Memory B cell (primary cell): ENCODE measurements around the gene MRPL49.

Source experiments
- ATAC-seq: fragments of 150-1000 bp; cut with Tn5 transposase; 2 replicates; pipeline ENCODE4 v1.10.0; 2021; ENCODE audit warnings: low read depth, mild to moderate bottlenecking, moderate library complexity
- DNase-seq, 2 donors: peaks; one replicate each; pipeline ENCODE4 v3.0.0; 2022; ENCODE audit warnings: low spot score in 2 of 2
- H3K27ac Mint-ChIP-seq: one replicate; pipeline ENCODE4 v1.8.0; 2022; ENCODE audit warnings: mild to moderate bottlenecking, moderate library complexity, mixed read lengths
- H3K27me3 Mint-ChIP-seq: one replicate; pipeline ENCODE4 v1.8.0; 2022; ENCODE audit warnings: mixed read lengths
- H3K36me3 Mint-ChIP-seq: one replicate; pipeline ENCODE4 v1.8.0; 2022; ENCODE audit warnings: mild to moderate bottlenecking, mixed read lengths
- H3K4me1 Mint-ChIP-seq: one replicate; pipeline ENCODE4 v1.8.0; 2022; ENCODE audit warnings: mixed read lengths
- H3K4me3 Mint-ChIP-seq: one replicate; pipeline ENCODE4 v1.8.0; 2022; ENCODE audit warnings: mild to moderate bottlenecking, moderate library complexity, mixed read lengths
- H3K9me3 Mint-ChIP-seq: one replicate; pipeline ENCODE4 v1.8.0; 2022; ENCODE audit warnings: mixed read lengths

MRPL49 gene

DNA sequence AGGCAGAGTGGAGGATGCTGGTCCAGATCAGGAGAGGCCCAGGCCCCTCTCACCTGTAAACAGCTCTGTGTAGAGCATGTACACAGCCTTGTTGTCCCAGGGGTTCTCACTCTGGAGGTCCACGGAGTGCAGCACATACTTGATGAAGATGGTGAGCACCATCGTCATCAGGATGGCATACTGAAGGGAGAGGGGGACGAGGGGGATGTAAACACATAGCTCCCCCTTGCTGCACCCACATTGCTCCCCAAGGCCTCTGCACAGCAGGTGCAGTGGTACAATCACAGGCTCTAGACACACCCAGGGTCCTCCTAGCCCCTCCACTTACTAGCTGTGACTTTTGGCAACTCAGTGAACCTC lies 9.3 kb downstream of the MRPL49 start:
- Mint-ChIP-seq H3K4me1 (peaks cover 55% of the 10 kb centered on the region), H3K36me3 (peaks cover 29% of the 10 kb centered on the region), H3K27me3 (no peaks in the 10 kb centered on the region), H3K27ac (peak overlapping the region; percentile 78), H3K4me3 (peak overlapping the region; percentile 100), H3K9me3 (no peaks in the 10 kb centered on the region)
- ATAC-seq, result no peak
- DNase-seq, result no peak

DNA sequence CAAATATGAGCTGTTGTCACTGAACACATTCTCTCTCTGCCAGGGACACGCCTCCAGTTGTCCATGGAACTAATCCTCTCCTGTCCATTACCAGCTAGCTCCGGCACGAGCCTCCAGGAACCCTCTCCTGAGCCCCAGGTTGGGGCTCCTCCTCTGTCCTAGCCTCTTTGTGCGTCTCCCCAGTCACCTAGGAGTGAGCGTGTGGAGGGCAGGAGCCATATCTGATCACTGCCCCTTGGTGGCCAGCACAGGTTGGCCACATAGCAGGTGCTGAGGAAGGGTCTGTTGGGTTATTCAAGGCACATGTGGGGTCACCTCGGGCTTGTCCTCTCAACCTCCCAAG lies 9.7 kb downstream of the MRPL49 start:
- peaks cover 25% of the 10 kb centered on the region for H3K36me3 Mint-ChIP-seq
- no peaks in the 10 kb centered on the region for H3K9me3 Mint-ChIP-seq
- H3K4me1 Mint-ChIP-seq, result peaks cover 53% of the 10 kb centered on the region
- H3K27me3 Mint-ChIP-seq, result no peaks in the 10 kb centered on the region
- DNase-seq (no peak), ATAC-seq (no peak)
- peak overlapping the region; percentile 100 for H3K27ac Mint-ChIP-seq
- H3K4me3 Mint-ChIP-seq, result peak overlapping the region; percentile 100

DNA sequence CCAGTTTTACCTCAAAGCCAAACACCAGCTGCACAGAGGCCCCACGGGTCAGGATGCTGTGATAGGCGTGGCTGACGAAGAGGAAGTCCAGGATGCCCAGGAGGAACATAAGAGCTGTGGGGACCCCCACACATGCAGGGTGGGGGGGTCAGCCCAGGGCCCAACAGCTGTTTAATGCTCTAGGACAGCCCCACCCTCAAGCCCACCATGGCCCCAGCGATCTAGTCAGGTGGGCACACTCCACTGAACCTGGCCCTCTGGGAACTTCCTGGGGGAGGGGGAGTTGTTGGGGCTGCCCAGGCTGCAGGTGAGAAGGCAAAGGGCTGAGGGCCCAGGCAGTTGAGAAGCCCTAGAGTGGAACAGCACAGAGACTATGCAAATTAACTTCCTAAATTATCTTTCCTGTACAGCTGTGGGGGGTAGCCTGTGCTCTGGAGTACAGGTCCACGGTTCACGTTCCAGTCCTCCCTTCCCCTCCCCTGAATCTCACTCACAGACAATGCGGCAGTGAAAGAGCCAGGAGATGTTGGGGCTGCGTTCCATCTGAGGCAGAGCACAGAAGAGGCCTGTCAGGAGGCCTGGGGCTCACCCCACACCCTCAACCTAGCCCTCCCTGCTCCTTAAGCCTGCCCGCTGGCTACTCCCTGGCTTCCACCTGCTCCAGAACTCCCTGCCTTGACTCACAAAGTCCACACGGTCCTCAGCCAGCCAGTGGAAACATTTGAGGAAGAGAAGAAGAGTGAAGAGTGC lies 10.3 kb downstream of the MRPL49 start:
- no peaks in the 10 kb centered on the region for H3K27me3 Mint-ChIP-seq
- peak overlapping the region; percentile 100 for H3K27ac Mint-ChIP-seq
- no peaks in the 10 kb centered on the region for H3K9me3 Mint-ChIP-seq
- H3K36me3 Mint-ChIP-seq, result peaks cover 23% of the 10 kb centered on the region
- DNase-seq (peak; percentile 54 to 59), ATAC-seq (peak; percentile 55)
- peak overlapping the region; percentile 100 for H3K4me3 Mint-ChIP-seq
- H3K4me1 Mint-ChIP-seq, result peaks cover 52% of the 10 kb centered on the region

- Mint-ChIP-seq H3K4me3 (peak overlapping the region; percentile 100), H3K27me3 (no peaks in the 10 kb centered on the region), H3K27ac (peak overlapping the region; percentile 100), H3K4me1 (peaks cover 51% of the 10 kb centered on the region), H3K36me3 (peaks cover 23% of the 10 kb centered on the region), H3K9me3 (no peaks in the 10 kb centered on the region)
- DNase-seq (peak; percentile 47 to 55), ATAC-seq (peak; percentile 8)
Measured at GRCh38 chr11:65132988-65133700, 11.0 kb downstream of the MRPL49 start.

GRCh38 chr11:65133724-65134123 lies 11.6 kb downstream of the MRPL49 start:
- H3K4me1 Mint-ChIP-seq, result peaks cover 51% of the 10 kb centered on the region
- no peak for ATAC-seq

GRCh38 chr11:65134240-65134951 lies 12.3 kb downstream of the MRPL49 start, which contains the start of gene SYVN1:
TSS of gene SYVN1 (minus strand) at chr11:65134519. CDS start at chr11:65133601, 918 bp downstream.
- H3K4me1 Mint-ChIP-seq, result peaks cover 51% of the 10 kb centered on the region
- ATAC-seq (peak; percentile 67), DNase-seq (peak; percentile 90 to 95)
- H3K27me3 Mint-ChIP-seq, result no peaks in the 10 kb centered on the region
- peak within 1 kb of the TSS; percentile 100 for H3K27ac Mint-ChIP-seq
- peaks cover 23% of the 10 kb centered on the region for H3K36me3 Mint-ChIP-seq
- no peaks in the 10 kb centered on the region for H3K9me3 Mint-ChIP-seq
- H3K4me3 Mint-ChIP-seq, result peak within 1 kb of the TSS; percentile 100

More at GRCh38 chr11:65133724-65134123, 11.6 kb downstream of the MRPL49 start:
- Mint-ChIP-seq H3K9me3 (no peaks in the 10 kb centered on the region), H3K27me3 (no peaks in the 10 kb centered on the region), H3K4me3 (peak overlapping the region; percentile 100), H3K36me3 (peaks cover 23% of the 10 kb centered on the region), H3K27ac (peak overlapping the region; percentile 100)
- DNase-seq, result no peak

DNA sequence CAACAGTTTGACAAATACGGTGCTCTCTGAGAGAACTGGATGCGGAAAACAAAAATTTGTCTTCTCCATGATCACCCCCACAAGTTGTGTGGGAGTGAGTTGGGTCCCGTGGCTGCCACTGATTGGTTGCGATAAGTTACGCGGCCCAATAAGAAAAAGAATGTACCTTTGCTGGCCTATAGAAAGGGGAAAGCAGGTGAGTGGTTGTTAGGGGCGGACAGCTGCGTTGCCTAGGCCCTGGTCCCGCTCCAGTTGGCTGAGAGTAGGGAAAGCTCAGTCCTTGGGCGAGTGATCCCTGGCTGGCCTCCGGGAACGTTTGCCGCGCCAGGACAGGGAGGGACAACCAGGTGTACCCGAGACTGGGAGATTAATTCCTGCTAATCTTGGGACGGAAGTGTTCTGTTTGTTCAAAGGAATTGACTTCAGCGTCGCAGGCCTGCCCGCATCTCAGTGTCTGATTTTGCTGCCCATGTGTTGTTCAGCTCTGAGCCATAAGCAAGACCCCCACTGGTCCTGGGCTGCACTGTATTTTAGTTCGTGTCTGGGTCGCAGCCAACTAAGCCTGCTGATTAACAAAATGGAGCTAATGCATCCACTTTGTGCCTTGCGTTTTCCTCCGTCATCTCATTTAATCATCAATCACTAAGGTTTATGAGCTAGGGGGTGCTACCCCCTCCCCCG lies 13.0 kb downstream of the MRPL49 start:
- peak; percentile 73 for ATAC-seq
- peak in 1 of 2 donors; percentile 77 for DNase-seq
- Mint-ChIP-seq H3K4me1 (peaks cover 45% of the 10 kb centered on the region), H3K27ac (peak overlapping the region; percentile 100), H3K27me3 (no peaks in the 10 kb centered on the region), H3K9me3 (no peaks in the 10 kb centered on the region), H3K36me3 (peaks cover 22% of the 10 kb centered on the region), H3K4me3 (peak overlapping the region; percentile 100)

DNA sequence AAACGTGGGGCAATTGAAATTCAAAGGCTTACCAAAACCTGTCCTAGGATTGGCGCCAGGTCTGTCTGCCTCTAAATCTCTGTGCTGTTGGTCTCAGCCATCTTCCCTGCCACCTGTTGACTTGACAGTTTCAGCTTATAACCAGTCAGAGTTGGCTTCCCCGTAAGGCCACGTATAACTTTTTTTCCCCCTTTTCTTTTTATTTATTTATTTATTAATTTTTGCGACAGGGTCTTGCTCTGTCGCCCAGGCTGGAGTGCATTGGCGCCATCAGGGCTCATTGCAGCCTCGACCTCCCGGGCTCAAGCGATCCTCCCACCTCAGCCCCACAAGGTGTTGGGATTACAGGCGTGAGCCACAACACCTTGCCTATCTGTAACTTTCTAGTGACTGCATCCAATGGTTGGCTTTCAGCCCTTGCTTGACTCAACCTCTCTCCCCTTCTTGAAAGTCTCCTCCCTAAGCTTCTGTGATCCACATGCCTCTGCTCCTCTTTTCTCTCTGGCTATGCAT lies 13.6 kb downstream of the MRPL49 start:
- Mint-ChIP-seq H3K4me1 (peaks cover 41% of the 10 kb centered on the region), H3K4me3 (peak overlapping the region; percentile 100), H3K27me3 (no peaks in the 10 kb centered on the region), H3K9me3 (no peaks in the 10 kb centered on the region), H3K27ac (peak overlapping the region; percentile 100), H3K36me3 (peaks cover 18% of the 10 kb centered on the region)
- ATAC-seq (no peak), DNase-seq (no peak)

GRCh38 chr11:65136515-65137096 lies 14.5 kb downstream of the MRPL49 start:
- Mint-ChIP-seq H3K9me3 (no peaks in the 10 kb centered on the region), H3K27me3 (no peaks in the 10 kb centered on the region), H3K4me1 (peaks cover 31% of the 10 kb centered on the region), H3K4me3 (no peak overlapping the region), H3K27ac (no peak overlapping the region), H3K36me3 (peaks cover 13% of the 10 kb centered on the region)
- DNase-seq (no peak), ATAC-seq (no peak)

- H3K4me3 Mint-ChIP-seq, result no peak overlapping the region
- ATAC-seq (no peak), DNase-seq (no peak)
- peaks cover 17% of the 10 kb centered on the region for H3K4me1 Mint-ChIP-seq
- peaks cover 2% of the 10 kb centered on the region for H3K27me3 Mint-ChIP-seq
- H3K36me3 Mint-ChIP-seq, result no peaks in the 10 kb centered on the region
- no peak overlapping the region for H3K27ac Mint-ChIP-seq
- no peaks in the 10 kb centered on the region for H3K9me3 Mint-ChIP-seq
Measured at GRCh38 chr11:65141896-65142494, 19.9 kb downstream of the MRPL49 start.

DNA sequence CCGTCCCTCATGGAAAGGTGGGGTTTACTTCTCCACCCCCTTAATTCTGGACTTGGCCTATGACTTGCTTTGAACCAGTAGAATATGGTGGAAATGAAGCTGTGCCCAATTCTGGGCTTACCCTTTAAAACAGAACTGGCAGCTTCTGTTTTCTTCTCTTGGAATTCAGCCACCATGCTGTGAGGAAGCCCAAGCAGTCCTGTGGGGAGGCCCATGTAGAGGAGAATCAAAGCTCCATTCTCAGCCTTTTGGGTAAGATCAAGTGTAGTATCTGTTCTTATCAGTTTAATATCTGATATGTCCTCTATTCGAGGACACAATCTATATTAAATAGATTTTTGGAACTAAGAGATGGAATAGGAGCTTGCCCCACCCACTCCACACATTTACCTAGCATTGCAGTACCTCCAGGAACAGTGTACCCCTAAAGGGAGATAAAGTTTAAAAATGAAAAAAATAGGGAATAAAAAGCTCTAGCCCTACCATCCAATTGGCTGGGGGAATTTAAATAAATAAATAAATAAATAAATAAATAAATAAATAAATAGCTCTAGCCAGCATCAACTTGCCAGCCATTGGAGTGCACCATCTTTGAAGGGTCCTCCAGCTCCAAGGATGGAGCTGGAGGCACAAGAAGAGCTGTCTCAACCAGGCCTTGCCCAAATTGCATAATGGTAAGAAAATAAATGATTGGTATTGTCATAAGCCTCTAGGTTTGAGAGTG lies 25.4 kb downstream of the MRPL49 start:
- Mint-ChIP-seq H3K36me3 (no peaks in the 10 kb centered on the region), H3K4me1 (peaks cover 22% of the 10 kb centered on the region), H3K27ac (no peak overlapping the region), H3K27me3 (no peaks in the 10 kb centered on the region), H3K9me3 (no peaks in the 10 kb centered on the region), H3K4me3 (no peak overlapping the region)
- ATAC-seq (no peak), DNase-seq (no peak)

GRCh38 chr11:65148657-65149056 lies 26.5 kb downstream of the MRPL49 start:
- ATAC-seq (no peak), DNase-seq (no peak)
- no peaks in the 10 kb centered on the region for H3K36me3 Mint-ChIP-seq
- peaks cover 22% of the 10 kb centered on the region for H3K4me1 Mint-ChIP-seq
- no peaks in the 10 kb centered on the region for H3K9me3 Mint-ChIP-seq
- H3K27ac Mint-ChIP-seq, result no peak overlapping the region
- H3K27me3 Mint-ChIP-seq, result no peaks in the 10 kb centered on the region
- H3K4me3 Mint-ChIP-seq, result no peak overlapping the region
